Peyer's patch (tissue), 4 donors: Measurements from ENCODE around the gene PVALEF. TPM values are rescaled to one million over a fixed set of nuclear protein-coding genes. Genes with fewer than 3 reads are reported as not detected.

ENCODE experiments used
- DNase-seq, 3 donors: peaks; one replicate each; pipeline ENCODE4 v3.0.0-alpha.2; 2017 to 2019
- H3K27ac ChIP-seq, 4 donors: fragments of 200-600 bp; sonication (generic); one replicate each; pipeline ENCODE4 v1.5.1; 2016 to 2019
- H3K27me3 ChIP-seq, 2 donors: fragments of 200-600 bp; sonication (generic); one replicate each; pipeline ENCODE4 v1.5.1; 2019
- H3K36me3 ChIP-seq, 3 donors: fragments of 200-600 bp; sonication (generic); one replicate each; pipeline ENCODE4 v1.5.1; 2016 to 2019
- H3K4me1 ChIP-seq, 4 donors: fragments of 200-600 bp; sonication (generic); one replicate each; pipeline ENCODE4 v1.5.1; 2016 to 2019
- H3K4me3 ChIP-seq, 4 donors: fragments of 200-600 bp; sonication (generic); 1 replicate in 3 of 4; 2 replicates in 1 of 4; pipeline ENCODE4 v1.5.1; 2016 to 2019; ENCODE audit warnings: mild to moderate bottlenecking in 1 of 4
- H3K9me3 ChIP-seq, 4 donors: fragments of 200-600 bp; sonication (generic); one replicate each; pipeline ENCODE4 v1.5.1; 2016 to 2019; ENCODE audit warnings: mild to moderate bottlenecking in 1 of 4
- CTCF ChIP-seq, 6 experiments: fragments of 450-650 bp in 4 of 6; fragments of 200-600 bp in 2 of 6; sonication (generic) in 1 of 6; IDR thresholded peaks; one replicate each; pipeline ENCODE4 v1.5.1; 2017 to 2019; ENCODE audit warnings: antibody characterized with exemption in 6 of 6, mild to moderate bottlenecking in 3 of 6, moderate library complexity in 1 of 6
- POLR2A ChIP-seq, 2 donors: fragments of 450-650 bp; IDR thresholded peaks; one replicate each; pipeline ENCODE4 v1.5.1; 2017; ENCODE audit warnings: antibody characterized with exemption in 2 of 2, mild to moderate bottlenecking in 2 of 2, moderate library complexity in 2 of 2
- total RNA-seq, 4 donors: library from RNA; depleted of rRNA; stranded (reverse); fragments of >200 nt; gene quantifications; one replicate each; pipeline ENCODE4 v1.1.0, GENCODE V29; 2016

The PVALEF gene
- total RNA-seq, 4 donors from 2014 or later: not detected

- no peak for DNase-seq
- Histone ChIP-seq H3K9me3 (no peaks in the 10 kb centered on the region), H3K4me3 (no peak overlapping the region), H3K36me3 (peaks cover 0 to 12% (median 0%) of the 10 kb centered on the region in 3 donors), H3K4me1 (no peaks in the 10 kb centered on the region), H3K27ac (no peak overlapping the region), H3K27me3 (no peaks in the 10 kb centered on the region)
- no peak for TF ChIP-seq CTCF (IDR thresholded peaks at IDR 0.05)
- no peak for TF ChIP-seq POLR2A (IDR thresholded peaks at IDR 0.05)
Measured at GRCh38 chr17:81126281-81127132, 38.8 kb upstream of the PVALEF start.

- TF ChIP-seq CTCF (IDR thresholded peaks at IDR 0.05) (no peak), POLR2A (IDR thresholded peaks at IDR 0.05) (no peak)
- Histone ChIP-seq H3K27ac (no peak overlapping the region), H3K36me3 (peaks cover 0 to 6% (median 0%) of the 10 kb centered on the region in 3 donors), H3K9me3 (no peaks in the 10 kb centered on the region), H3K4me3 (no peak overlapping the region), H3K4me1 (no peaks in the 10 kb centered on the region), H3K27me3 (no peaks in the 10 kb centered on the region)
- no peak for DNase-seq
Measured at GRCh38 chr17:81127133-81127455, 38.2 kb upstream of the PVALEF start.

DNA sequence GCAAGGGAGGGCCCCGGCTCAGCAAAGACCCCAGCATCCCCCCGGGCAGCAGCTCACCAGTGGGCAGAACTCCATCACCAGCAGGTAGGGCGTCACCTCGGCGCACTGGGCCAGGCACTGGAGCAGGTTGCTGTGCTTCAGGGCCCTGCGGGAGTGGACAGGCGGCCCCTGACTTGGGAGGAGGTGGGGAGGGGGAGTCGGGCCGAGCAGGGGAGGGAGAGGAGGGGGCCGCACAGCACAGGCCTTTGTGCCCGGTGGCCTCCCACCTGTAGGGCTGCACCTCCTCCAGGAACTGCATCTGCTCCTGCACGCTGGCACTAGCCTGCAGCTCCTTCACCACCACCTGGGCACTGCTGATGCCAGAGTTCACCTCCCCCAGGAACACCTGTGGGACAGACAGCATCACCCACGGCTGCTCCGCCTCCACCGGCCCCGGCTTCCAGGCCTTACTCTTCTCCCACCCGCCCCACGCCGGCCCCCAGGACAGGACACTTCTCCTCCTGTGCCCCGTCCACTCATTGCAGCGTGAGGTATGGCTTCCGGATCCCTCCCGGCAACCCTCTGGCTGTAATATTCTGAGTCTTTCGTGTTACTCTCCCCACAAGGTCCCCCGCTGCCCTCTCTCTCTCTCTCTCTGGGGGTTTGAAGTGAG lies 37.7 kb upstream of the PVALEF start:
- no peak overlapping the region for H3K4me3 ChIP-seq
- peaks cover 0 to 6% (median 0%) of the 10 kb centered on the region in 3 donors for H3K36me3 ChIP-seq
- no peak for TF ChIP-seq POLR2A (IDR thresholded peaks at IDR 0.05)
- no peak for TF ChIP-seq CTCF (IDR thresholded peaks at IDR 0.05)
- no peak for DNase-seq
- H3K9me3 ChIP-seq: no peaks in the 10 kb centered on the region
- no peaks in the 10 kb centered on the region for H3K27me3 ChIP-seq
- peaks cover 0 to under 1% (median 0%) of the 10 kb centered on the region in 4 donors for H3K4me1 ChIP-seq
- H3K27ac ChIP-seq: no peak overlapping the region

DNA sequence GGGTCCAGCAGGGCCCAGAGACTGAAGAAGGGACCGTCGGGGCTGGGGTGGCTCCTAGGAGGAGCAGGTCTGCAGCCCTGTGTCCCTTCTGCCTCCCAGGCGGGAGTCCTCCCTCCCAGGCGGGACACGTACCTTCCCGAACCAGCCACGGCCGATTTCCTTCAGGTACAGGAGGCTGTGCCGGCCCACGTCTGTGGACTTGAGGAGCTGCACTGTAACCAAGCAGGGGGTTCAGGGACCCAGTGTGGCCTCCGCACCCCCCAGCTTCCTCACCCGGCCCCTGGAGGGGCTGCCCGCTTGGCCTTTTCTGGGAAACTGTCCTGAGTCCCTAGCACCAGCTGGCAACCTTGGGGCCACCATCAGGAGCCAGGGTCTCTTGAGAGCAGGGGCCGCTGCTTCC lies 37.0 kb upstream of the PVALEF start:
- H3K36me3 ChIP-seq: peaks cover 0 to 6% (median 0%) of the 10 kb centered on the region in 3 donors
- no peak for DNase-seq
- no peaks in the 10 kb centered on the region for H3K9me3 ChIP-seq
- H3K4me3 ChIP-seq: no peak overlapping the region
- TF ChIP-seq CTCF (IDR thresholded peaks at IDR 0.05): no peak
- TF ChIP-seq POLR2A (IDR thresholded peaks at IDR 0.05): no peak
- H3K27me3 ChIP-seq: no peaks in the 10 kb centered on the region
- H3K4me1 ChIP-seq: peaks cover 0 to 8% (median 2%) of the 10 kb centered on the region in 4 donors
- H3K27ac ChIP-seq: no peak overlapping the region

DNA sequence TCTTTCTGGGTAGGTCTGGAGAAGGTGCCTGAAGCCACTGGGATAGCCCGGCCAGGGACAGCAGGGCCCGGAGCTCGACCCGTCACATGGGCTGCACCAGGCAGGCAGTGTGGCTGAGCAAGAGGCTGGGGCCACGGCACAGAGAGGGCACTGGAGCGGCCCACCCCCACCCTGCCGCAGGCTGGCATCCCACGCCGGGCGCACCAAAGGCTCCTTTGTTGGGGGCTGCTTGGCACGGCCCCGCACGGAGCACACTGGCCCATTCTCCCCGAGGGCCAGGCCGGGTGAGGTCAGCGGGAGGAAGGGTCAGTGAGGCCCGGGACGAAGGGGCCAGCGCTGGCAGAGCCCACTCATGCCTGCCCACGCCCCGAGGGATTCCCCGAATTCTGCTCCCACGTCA lies 36.5 kb upstream of the PVALEF start:
- Histone ChIP-seq H3K36me3 (peaks cover 0 to 6% (median 0%) of the 10 kb centered on the region in 3 donors), H3K27ac (no peak overlapping the region), H3K27me3 (no peaks in the 10 kb centered on the region), H3K9me3 (no peaks in the 10 kb centered on the region), H3K4me1 (peaks cover 0 to 12% (median 2%) of the 10 kb centered on the region in 4 donors), H3K4me3 (no peak overlapping the region)
- no peak for TF ChIP-seq POLR2A (IDR thresholded peaks at IDR 0.05)
- DNase-seq: no peak

- no peak for TF ChIP-seq POLR2A (IDR thresholded peaks at IDR 0.05)
- TF ChIP-seq CTCF (IDR thresholded peaks at IDR 0.05): peak in 1 of 6 experiments; percentile 2
- DNase-seq: no peak
- H3K27me3 ChIP-seq: no peaks in the 10 kb centered on the region
- H3K4me3 ChIP-seq: peak overlapping the region in 2 of 4 donors; percentile 55 to 68
- peaks cover 0 to 14% (median 2%) of the 10 kb centered on the region in 4 donors for H3K4me1 ChIP-seq
- peaks cover 0 to 4% (median 0%) of the 10 kb centered on the region in 3 donors for H3K36me3 ChIP-seq
- peak overlapping the region in 1 of 4 donors; percentile 98 for H3K27ac ChIP-seq
- no peaks in the 10 kb centered on the region for H3K9me3 ChIP-seq
Measured at GRCh38 chr17:81129289-81129688, 36.0 kb upstream of the PVALEF start.
